ENCODE measurements around the gene RARA. TPM values are rescaled to one million over a fixed set of nuclear protein-coding genes. Genes with fewer than 3 reads are reported as not detected.
"Not testable (repeated sequence)": the region's sequence is repeated elsewhere in the genome, so short reads cannot be mapped to it uniquely, and the experiment has no call there.

The RARA gene
- total and polyA plus RNA-seq, 2 experiments from 2014 or later, result 7.4 to 15.9 TPM

- TF ChIP-seq, protein P1, sequence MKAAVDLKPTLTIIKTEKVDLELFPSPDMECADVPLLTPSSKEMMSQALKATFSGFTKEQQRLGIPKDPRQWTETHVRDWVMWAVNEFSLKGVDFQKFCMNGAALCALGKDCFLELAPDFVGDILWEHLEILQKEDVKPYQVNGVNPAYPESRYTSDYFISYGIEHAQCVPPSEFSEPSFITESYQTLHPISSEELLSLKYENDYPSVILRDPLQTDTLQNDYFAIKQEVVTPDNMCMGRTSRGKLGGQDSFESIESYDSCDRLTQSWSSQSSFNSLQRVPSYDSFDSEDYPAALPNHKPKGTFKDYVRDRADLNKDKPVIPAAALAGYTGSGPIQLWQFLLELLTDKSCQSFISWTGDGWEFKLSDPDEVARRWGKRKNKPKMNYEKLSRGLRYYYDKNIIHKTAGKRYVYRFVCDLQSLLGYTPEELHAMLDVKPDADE (IDR thresholded peaks at IDR 0.05), result no peak
- no peak for TF ChIP-seq CTCF (conservative IDR thresholded peaks at IDR 0.05; ENCODE audit: low read depth in 2 of 2)
- TF ChIP-seq, protein P2, sequence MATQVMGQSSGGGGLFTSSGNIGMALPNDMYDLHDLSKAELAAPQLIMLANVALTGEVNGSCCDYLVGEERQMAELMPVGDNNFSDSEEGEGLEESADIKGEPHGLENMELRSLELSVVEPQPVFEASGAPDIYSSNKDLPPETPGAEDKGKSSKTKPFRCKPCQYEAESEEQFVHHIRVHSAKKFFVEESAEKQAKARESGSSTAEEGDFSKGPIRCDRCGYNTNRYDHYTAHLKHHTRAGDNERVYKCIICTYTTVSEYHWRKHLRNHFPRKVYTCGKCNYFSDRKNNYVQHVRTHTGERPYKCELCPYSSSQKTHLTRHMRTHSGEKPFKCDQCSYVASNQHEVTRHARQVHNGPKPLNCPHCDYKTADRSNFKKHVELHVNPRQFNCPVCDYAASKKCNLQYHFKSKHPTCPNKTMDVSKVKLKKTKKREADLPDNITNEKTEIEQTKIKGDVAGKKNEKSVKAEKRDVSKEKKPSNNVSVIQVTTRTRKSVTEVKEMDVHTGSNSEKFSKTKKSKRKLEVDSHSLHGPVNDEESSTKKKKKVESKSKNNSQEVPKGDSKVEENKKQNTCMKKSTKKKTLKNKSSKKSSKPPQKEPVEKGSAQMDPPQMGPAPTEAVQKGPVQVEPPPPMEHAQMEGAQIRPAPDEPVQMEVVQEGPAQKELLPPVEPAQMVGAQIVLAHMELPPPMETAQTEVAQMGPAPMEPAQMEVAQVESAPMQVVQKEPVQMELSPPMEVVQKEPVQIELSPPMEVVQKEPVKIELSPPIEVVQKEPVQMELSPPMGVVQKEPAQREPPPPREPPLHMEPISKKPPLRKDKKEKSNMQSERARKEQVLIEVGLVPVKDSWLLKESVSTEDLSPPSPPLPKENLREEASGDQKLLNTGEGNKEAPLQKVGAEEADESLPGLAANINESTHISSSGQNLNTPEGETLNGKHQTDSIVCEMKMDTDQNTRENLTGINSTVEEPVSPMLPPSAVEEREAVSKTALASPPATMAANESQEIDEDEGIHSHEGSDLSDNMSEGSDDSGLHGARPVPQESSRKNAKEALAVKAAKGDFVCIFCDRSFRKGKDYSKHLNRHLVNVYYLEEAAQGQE (IDR thresholded peaks at IDR 0.05; ENCODE audit: unreplicated experiment), result no peak
- no peak for TF ChIP-seq STAT1 (IDR thresholded peaks at IDR 0.05; ENCODE audit: unreplicated experiment)
Observed at GRCh38 chr17:40382251-40382650, 73.3 kb downstream of the RARA start (continued).

- Histone ChIP-seq H3K36me3 (ENCODE audit: insufficient read depth) (peaks cover 41% of the 10 kb centered on the region), H3F3A (replicated peaks; ENCODE audit: low read depth) (peaks cover 26% of the 10 kb centered on the region; the same call in 1 of the 2 replicates)
- not testable (repeated sequence) for DNase-seq (ENCODE audit: low spot score); H3K4me3 ChIP-seq; H3K27ac ChIP-seq (ENCODE audit: low read depth); H3K4me1 Mint-ChIP-seq; H3K9me2 ChIP-seq (ENCODE audit: insufficient read depth); H3K27me3 Mint-ChIP-seq (ENCODE audit: insufficient read depth, low read depth, poor library complexity); H3K4me1 ChIP-seq (ENCODE audit: insufficient read depth); H2AFZ ChIP-seq; H3K4me3 Mint-ChIP-seq; H3K9me3 Mint-ChIP-seq; ATAC-seq; H3K79me2 ChIP-seq (replicated peaks; ENCODE audit: insufficient read depth); H3K4me2 ChIP-seq; H3K27me3 ChIP-seq (ENCODE audit: insufficient read depth); H4K20me1 ChIP-seq (replicated peaks; ENCODE audit: insufficient read depth); H3K27ac Mint-ChIP-seq
- peaks cover 53% of the 10 kb centered on the region for H3K36me3 Mint-ChIP-seq (ENCODE audit: low read depth)
Observed at GRCh38 chr17:40386555-40386954, 77.6 kb downstream of the RARA start.

DNA sequence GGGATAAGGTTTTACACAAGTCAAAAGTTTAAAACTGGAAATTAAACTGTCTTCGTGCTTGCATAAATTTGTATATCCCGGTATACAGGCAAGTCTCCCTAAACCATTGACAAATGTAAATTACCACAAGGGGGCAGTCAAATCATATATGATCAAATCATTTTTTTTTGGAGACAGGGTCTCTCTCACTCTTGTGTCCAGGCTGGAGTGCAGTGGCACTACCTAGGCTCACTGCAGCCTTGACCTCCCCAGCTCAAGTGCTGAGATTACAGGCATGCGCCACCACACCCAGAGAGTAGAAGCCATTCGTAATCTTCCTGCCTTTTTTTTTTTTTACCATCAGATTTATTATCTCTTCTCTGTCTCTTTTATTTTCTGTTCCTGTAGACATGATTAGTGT is 90.2 kb downstream of the RARA start:
- Histone ChIP-seq H3K27me3 (ENCODE audit: insufficient read depth) (no peaks in the 10 kb centered on the region), H3K4me1 (ENCODE audit: insufficient read depth) (no peaks in the 10 kb centered on the region), H3K4me3 (no peak overlapping the region), H3K36me3 (ENCODE audit: insufficient read depth) (peaks cover 99% of the 10 kb centered on the region), H2AFZ (no peak overlapping the region), H3K27ac (ENCODE audit: low read depth) (no peak overlapping the region), H3K4me2 (no peak overlapping the region), H3F3A (replicated peaks; ENCODE audit: low read depth) (peaks cover 19% of the 10 kb centered on the region; the same call in 1 of the 2 replicates), H4K20me1 (replicated peaks; ENCODE audit: insufficient read depth) (peaks cover 6% of the 10 kb centered on the region; the same call in 1 of the 2 replicates), H3K79me2 (replicated peaks; ENCODE audit: insufficient read depth) (no peaks in the 10 kb centered on the region), H3K9me2 (ENCODE audit: insufficient read depth) (no peaks in the 10 kb centered on the region)
- Mint-ChIP-seq H3K36me3 (ENCODE audit: low read depth) (peaks cover 98% of the 10 kb centered on the region), H3K27me3 (ENCODE audit: insufficient read depth, low read depth, poor library complexity) (peaks cover 4% of the 10 kb centered on the region), H3K4me1 (no peaks in the 10 kb centered on the region), H3K4me3 (no peak overlapping the region), H3K27ac (no peak overlapping the region), H3K9me3 (no peaks in the 10 kb centered on the region)
- peak; percentile 54 for ATAC-seq
- TF ChIP-seq ZNF331 (CRISPR knock-in tag; IDR thresholded peaks at IDR 0.05; ENCODE audit: low read depth) (no peak), CTCF (conservative IDR thresholded peaks at IDR 0.05; ENCODE audit: low read depth in 2 of 2) (peak; percentile 46 to 54)
- peak; percentile 73 for DNase-seq (ENCODE audit: low spot score)
